ACC112 (cell line): ENCODE data around the gene STIL.
"Not testable (repeated sequence)": the region's sequence is repeated elsewhere in the genome, so short reads cannot be mapped to it uniquely, and the experiment has no call there.

ENCODE experiments used
- H2AFZ ChIP-seq: fragments of 200-600 bp; sonication (generic); one replicate; pipeline ENCODE4 v1.6.0; 2017; ENCODE audit warnings: antibody characterized with exemption, low read length; ENCODE audit not compliant: unreplicated experiment
- H3K27ac ChIP-seq: fragments of 200-600 bp; sonication (generic); 2 replicates; pipeline ENCODE4 v1.5.1; 2014; ENCODE audit warnings: low read depth, mild to moderate bottlenecking, antibody characterized with exemption, low read length, moderate library complexity
- H3K27me3 ChIP-seq: fragments of 200-600 bp; sonication (generic); 2 replicates; pipeline ENCODE4 v1.6.1; 2014; ENCODE audit warnings: mild to moderate bottlenecking, antibody characterized with exemption, low read length, moderate library complexity, mixed read lengths; ENCODE audit not compliant: insufficient read depth
- H3K36me3 ChIP-seq: fragments of 200-600 bp; sonication (generic); 2 replicates; pipeline ENCODE4 v1.6.1; 2016; ENCODE audit warnings: mild to moderate bottlenecking, antibody characterized with exemption, low read length, moderate library complexity, mixed read lengths; ENCODE audit not compliant: insufficient read depth
- H3K4me1 ChIP-seq: fragments of 200-600 bp; sonication (generic); one replicate; pipeline ENCODE4 v1.6.1; 2016; ENCODE audit warnings: low read length, mixed read lengths; ENCODE audit not compliant: insufficient read depth, unreplicated experiment, control insufficient read depth
- H3K4me3 ChIP-seq: fragments of 200-600 bp; sonication (generic); 2 replicates; pipeline ENCODE4 v1.5.1; 2014; ENCODE audit warnings: mild to moderate bottlenecking, low read depth, low read length
- H3K79me2 ChIP-seq: fragments of 200-600 bp; sonication (generic); one replicate; pipeline ENCODE4 v1.6.0; 2016; ENCODE audit warnings: low read length; ENCODE audit not compliant: control insufficient read depth, unreplicated experiment, insufficient read depth

Gene STIL

GRCh38 chr1:47209091-47209490, 104.9 kb downstream of the STIL start:
- Histone ChIP-seq H3K36me3 (no peaks in the 10 kb centered on the region), H3K79me2 (no peaks in the 10 kb centered on the region), H3K27ac (no peak overlapping the region), H3K4me3 (no peak overlapping the region), H3K4me1 (peaks cover 14% of the 10 kb centered on the region), H3K27me3 (peaks cover 9% of the 10 kb centered on the region), H2AFZ (no peak overlapping the region)

- Histone ChIP-seq H3K79me2 (no peaks in the 10 kb centered on the region), H3K4me1 (peaks cover 14% of the 10 kb centered on the region), H3K36me3 (no peaks in the 10 kb centered on the region), H3K27me3 (peaks cover 16% of the 10 kb centered on the region), H3K27ac (no peak overlapping the region), H2AFZ (no peak overlapping the region), H3K4me3 (no peak overlapping the region)
Measured at GRCh38 chr1:47208374-47208850, 105.5 kb downstream of the STIL start.

- no peak overlapping the region for H2AFZ ChIP-seq
- H3K27ac ChIP-seq = no peak overlapping the region
- H3K4me3 ChIP-seq = no peak overlapping the region
- peaks cover 14% of the 10 kb centered on the region for H3K4me1 ChIP-seq
- H3K36me3 ChIP-seq = no peaks in the 10 kb centered on the region
- H3K79me2 ChIP-seq = no peaks in the 10 kb centered on the region
- peaks cover 20% of the 10 kb centered on the region for H3K27me3 ChIP-seq
Measured at GRCh38 chr1:47207803-47208373, 106.1 kb downstream of the STIL start.

- H3K36me3 ChIP-seq = no peaks in the 10 kb centered on the region
- H3K27me3 ChIP-seq = peaks cover 27% of the 10 kb centered on the region
- H3K27ac ChIP-seq = no peak overlapping the region
- no peak overlapping the region for H3K4me3 ChIP-seq
- no peaks in the 10 kb centered on the region for H3K79me2 ChIP-seq
- no peak overlapping the region for H2AFZ ChIP-seq
- H3K4me1 ChIP-seq = peaks cover 14% of the 10 kb centered on the region
Measured at GRCh38 chr1:47205918-47206317, 108.0 kb downstream of the STIL start.

- Histone ChIP-seq H3K27me3 (peaks cover 45% of the 10 kb centered on the region), H3K4me1 (peaks cover 11% of the 10 kb centered on the region)
- not testable (repeated sequence) for H3K27ac ChIP-seq, H2AFZ ChIP-seq, H3K79me2 ChIP-seq, H3K36me3 ChIP-seq, H3K4me3 ChIP-seq
Measured at GRCh38 chr1:47203504-47203903, 110.4 kb downstream of the STIL start.

- Histone ChIP-seq H3K4me1 (no peaks in the 10 kb centered on the region), H2AFZ (no peak overlapping the region), H3K4me3 (no peak overlapping the region), H3K27me3 (peaks cover 55% of the 10 kb centered on the region), H3K36me3 (no peaks in the 10 kb centered on the region), H3K27ac (no peak overlapping the region), H3K79me2 (no peaks in the 10 kb centered on the region)
Measured at GRCh38 chr1:47201179-47201578, 112.8 kb downstream of the STIL start.
